Measurements from ENCODE around the gene FITM2.

The FITM2 gene

DNA sequence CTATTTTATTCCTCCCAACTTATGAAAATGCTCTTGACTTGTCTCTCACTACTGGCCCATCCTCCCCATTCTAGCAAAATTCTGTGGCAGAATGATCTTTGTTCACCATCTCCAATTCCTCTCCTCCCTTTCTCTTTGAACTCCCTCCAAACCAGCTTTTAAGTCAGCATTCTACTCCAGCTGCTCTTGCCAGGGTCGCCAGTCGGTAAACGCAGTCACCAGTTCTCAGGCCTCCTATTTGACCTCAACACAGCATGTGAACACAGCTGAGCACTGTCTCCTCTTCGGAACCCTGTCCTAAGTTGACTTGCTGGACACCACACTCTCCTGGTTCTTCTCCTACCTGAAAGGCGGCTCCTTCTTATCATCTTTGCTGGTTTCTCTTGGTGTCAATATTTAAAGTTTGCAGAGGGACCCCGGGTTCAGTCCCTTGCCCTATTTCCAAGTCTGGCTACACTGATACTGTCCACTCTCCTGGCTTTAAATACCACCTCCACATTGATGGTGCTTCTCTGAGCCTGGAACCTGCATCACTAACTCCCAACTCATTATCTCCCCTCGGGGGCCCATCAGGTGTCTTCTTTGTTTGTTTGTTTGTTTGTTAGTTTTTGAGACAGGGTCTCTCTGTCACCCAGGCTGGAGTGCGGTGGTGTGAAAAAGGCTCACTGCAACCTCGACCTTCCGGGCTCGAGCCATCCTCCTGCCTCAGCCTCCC lies 36.5 kb downstream of the FITM2 start:
- no peak for DNase-seq

DNA sequence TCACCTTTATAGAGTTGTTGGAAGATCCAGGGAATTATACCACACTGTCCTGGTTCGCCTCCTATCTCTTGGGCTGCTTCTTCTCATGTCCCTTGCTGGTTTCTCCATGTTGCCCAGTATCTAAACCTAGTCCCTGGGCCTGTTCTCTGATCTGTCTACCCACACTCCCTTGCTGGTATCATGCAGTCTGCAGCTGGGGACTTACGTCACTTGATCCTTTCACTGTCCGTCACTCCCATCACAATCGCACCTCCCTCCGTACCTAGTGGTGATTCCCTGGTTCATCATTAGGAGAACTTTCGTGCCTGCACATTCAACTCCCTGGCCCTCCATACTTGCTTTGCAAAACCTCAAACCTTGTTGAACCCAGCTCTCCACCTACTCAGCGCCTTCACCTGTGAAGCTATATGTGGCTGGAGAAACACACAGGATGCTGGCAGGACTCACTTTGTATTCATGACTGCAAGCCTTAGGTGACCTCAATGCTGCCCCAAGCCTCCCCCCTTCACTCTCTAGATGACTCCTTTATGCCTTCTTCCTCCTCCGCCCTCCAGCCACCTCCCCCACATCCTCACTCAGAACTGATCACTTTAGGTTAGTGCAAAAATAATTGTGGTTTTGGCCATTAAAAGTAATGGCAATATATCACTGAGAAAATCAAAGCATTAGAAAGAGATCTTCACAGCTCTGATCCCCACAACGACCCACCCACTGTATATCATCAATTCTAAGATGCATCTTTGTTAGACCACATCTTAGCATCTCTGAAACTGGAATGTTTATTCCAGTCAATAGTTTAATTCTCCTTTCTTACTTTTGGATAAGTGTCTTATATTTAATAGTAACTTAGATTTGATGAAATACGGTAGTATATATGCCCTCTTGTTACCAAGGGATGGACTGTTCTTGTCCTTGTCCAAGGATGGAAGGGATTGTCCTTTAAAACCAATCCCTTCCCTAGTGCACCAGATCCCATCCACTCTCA lies 37.5 kb downstream of the FITM2 start:
- no peak for DNase-seq

DNA sequence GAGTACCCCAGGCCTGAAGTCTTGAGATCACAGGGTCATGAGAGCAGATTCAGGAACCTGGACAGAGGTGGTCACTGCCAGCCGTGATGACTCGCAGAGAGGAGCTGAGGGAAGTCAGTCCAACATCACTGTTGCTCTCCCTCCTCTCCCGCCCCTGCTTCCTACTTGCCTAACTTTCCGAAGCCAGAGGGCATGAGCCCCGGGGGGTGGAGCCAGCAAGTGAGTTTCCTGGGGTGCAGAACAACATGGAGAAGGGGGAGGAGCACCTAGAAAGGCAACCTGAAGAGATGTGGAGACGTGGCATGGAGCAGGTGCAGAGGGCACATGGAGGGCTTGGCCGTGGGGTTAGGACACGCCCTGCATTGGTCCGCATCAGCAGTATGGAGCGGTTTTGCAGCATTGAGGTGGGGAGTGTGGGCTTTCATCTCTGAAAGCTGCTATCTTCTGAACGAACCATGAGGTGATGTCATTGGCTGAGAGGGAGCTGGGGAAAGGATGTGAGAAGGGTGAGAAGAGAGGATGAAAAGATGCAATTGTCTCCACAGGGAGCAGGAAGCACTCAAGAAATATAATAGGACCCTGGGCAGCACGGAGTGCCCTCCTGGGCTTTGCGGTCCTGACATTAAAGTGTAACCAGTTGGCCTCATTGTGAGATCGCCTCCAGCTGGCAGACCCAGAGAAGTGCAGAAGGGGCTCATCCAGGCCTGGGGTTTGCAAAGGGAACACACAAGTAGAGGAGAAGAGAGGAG lies 38.9 kb downstream of the FITM2 start:
- DNase-seq = no peak

DNA sequence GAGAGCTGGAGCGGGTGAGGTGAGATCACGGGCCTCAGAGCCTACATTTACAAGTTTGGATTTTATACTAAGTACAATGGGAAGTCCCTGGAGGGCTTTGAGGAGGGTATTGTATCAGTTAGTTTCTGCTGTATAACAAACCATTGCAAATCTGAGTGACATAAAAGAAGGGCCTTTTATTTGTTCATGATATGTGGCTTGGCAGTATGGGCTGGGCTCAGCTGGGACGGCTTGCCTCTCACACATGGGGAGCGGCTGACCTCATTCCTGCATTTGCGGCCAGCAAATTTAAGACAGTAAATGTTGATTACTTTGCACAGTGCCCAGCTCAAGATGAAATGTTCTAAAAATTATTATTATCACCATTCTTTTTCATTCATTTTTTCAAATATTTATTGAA lies 42.2 kb downstream of the FITM2 start:
- no peak for DNase-seq

DNA sequence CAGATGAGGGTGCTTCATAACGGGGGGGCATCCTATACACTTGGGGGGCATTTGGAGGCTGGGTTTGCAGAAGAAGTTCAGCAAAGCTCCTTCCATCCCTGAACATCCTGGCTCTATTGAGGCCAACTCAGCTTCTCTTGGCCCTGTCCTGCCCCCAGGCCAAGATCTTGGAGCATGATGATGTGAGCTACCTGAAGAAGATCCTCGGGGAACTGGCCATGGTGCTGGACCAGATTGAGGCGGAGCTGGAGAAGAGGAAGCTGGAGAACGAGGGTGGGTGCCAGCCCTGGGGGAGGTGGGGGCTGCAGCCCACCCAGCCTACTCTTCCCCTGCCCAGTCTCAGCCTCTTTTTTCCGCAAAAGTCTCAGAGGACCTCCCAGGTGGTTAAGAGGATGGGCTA lies 46.7 kb downstream of the FITM2 start:
- DNase-seq = no peak

DNA sequence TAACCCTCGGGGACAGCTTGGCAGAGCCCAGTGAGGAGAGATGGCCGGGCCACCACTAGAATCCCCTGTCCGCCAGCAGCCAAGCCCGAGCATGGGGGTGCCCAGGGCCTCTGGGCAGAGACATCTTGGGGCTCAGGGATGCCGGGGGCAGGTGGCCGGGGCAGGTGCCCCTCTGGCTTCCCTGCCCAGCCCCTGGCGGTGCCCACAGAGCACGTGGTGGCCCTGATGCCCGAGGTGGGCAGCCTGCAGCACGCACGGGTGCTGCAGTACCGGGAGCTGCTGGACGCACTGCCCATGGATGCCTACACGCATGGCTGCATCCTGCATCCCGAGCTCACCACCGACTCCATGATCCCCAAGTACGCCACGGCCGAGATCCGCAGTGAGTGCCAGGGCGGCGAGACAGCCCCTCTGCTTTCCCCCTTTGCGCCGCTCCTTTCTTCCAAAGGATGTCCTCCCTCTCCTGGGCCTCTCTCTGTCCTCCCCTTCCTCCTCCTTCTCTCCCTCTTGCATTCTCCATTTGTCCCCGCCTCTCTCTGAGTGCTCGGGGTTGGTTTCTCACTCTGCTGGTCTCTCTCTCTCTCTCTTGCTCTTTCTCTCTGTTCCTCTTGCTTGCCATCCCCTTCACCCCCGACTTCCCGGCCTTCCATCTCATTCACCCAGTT lies 52.6 kb downstream of the FITM2 start:
- DNase-seq = no peak

DNA sequence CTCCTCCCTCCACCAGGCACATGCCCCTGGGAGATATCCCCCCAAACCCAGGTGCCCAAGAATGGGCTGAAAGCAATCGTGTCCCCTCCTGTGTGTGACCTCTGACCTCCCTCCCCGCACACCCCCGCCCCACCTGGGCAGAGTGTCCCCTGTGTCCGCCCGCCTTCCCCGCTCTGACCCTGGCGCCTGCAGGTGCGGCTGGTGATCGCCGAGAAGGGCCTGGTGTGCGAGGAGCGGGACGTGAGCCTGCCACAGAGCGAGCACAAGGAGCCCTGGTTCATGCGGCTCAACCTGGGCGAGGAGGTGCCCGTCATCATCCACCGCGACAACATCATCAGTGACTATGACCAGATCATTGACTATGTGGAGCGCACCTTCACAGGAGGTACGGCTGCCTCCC lies 54.0 kb downstream of the FITM2 start:
- no peak for DNase-seq

DNA sequence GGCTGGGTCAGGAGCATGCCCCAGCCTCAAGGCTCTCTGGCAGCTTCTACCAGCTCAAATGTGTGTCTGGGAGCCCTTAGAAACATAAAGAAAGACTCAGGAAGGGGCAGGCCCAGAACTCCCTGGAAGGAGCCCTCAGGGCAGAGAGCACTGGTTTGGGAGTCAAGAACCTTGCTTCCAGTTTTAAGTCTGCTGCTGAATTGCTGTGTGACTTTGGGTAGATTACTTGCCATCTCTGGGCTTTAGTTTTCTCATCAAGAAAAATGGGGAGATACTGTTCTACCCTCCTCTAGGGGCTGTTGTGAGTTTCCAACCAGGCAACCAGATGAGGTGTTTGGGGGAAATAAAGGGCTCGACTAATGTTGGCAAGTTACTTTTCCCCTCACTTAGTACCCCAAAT lies 55.1 kb downstream of the FITM2 start:
- no peak for DNase-seq

DNA sequence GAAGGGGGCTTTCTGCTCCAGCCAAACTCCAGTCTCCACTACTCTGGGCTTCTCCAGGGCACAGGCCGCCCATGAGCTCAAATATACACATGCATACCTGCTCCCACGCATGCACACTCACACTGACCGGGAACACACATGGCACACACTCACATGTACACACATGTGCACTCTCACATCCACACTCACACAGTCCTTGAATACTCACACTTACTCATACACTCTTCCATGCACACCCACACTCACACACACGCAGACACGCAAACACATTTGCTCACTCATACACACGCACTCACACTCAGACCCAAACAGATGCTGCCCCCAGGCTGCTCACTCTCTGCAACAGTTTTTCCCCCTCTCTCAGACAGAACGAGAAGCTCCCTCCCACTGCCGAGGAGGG lies 56.9 kb downstream of the FITM2 start:
- DNase-seq = no peak

DNA sequence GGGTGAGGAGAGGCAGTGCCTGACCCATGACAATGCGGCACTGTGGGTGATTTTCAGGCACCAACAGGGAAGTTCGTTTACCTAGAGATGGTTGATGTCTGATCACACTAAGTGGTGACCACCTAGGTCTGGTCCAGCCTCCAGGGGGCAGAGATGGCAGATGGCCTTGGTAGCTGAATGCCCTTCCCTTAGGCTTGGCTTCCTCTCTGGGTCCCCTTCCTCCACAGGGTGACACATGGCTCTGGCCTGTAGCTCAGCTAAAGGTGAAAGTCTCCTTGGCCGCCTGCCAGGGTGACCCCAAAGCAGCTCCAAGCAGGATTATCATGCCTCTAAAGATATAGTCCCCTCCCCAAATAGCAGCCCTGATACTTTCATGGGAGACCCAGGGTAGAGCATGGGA lies 57.5 kb downstream of the FITM2 start:
- no peak for DNase-seq

Data from NCI-H1105 treated with DMSO at 0.1 percent for 48 hours (cell line).